Epithelial cell of proximal tubule (primary cell): ENCODE data around the gene PAPPA2. TPM values are rescaled to one million over a fixed set of nuclear protein-coding genes. Genes with fewer than 3 reads are reported as not detected.

ENCODE experiments used
- DNase-seq: peaks from one replicate; pipeline ENCODE4 v3.0.0-alpha.2; 2011; ENCODE audit warnings: low read depth
- H3K4me3 ChIP-seq: 2 replicates; pipeline ENCODE4 v1.5.1; 2011; ENCODE audit warnings: low read depth, mild to moderate bottlenecking, low read length
- CTCF ChIP-seq: conservative IDR thresholded peaks from 2 replicates; pipeline ENCODE4 v1.5.1; 2012; ENCODE audit warnings: low read depth, mild to moderate bottlenecking, low read length
- total RNA-seq: library from RNA; depleted of rRNA; stranded (reverse); fragments of >200 nt; gene quantifications from 2 replicates; pipeline ENCODE4 v1.2.3, GENCODE V29; 2015

PAPPA2 gene
- total RNA-seq, 1 donor from 2014 or later = 0.98 TPM

GRCh38 chr1:176866011-176866714, 403.2 kb downstream of the PAPPA2 start:
- no peak for DNase-seq

GRCh38 chr1:176869577-176869976, 406.6 kb downstream of the PAPPA2 start:
- DNase-seq = no peak
- no peak for TF ChIP-seq CTCF
- H3K4me3 ChIP-seq = no peak overlapping the region

More at GRCh38 chr1:176866011-176866714, 403.2 kb downstream of the PAPPA2 start:
- no peak for TF ChIP-seq CTCF
- H3K4me3 ChIP-seq = no peak overlapping the region

GRCh38 chr1:176876966-176877515, 414.1 kb downstream of the PAPPA2 start:
- H3K4me3 ChIP-seq = no peak overlapping the region
- TF ChIP-seq CTCF = no peak
- no peak for DNase-seq

- TF ChIP-seq CTCF = no peak
- DNase-seq = no peak
Measured at GRCh38 chr1:176877557-176877956, 414.6 kb downstream of the PAPPA2 start.

GRCh38 chr1:176878750-176879536, 416.0 kb downstream of the PAPPA2 start:
- DNase-seq = no peak
- peak; percentile 11 for TF ChIP-seq CTCF

More at GRCh38 chr1:176877557-176877956, 414.6 kb downstream of the PAPPA2 start:
- H3K4me3 ChIP-seq = no peak overlapping the region

GRCh38 chr1:176879784-176880620, 417.0 kb downstream of the PAPPA2 start:
- TF ChIP-seq CTCF = no peak
- no peak for DNase-seq

More at GRCh38 chr1:176878750-176879536, 416.0 kb downstream of the PAPPA2 start:
- no peak overlapping the region for H3K4me3 ChIP-seq

More at GRCh38 chr1:176879784-176880620, 417.0 kb downstream of the PAPPA2 start:
- no peak overlapping the region for H3K4me3 ChIP-seq
